AML-193 (cell line): ENCODE data around the gene CAMTA1.
"Not testable (repeated sequence)": the region's sequence is repeated elsewhere in the genome, so short reads cannot be mapped to it uniquely, and the experiment has no call there.

ENCODE experiments used
- DNase-seq, 2 experiments: peaks; one replicate each; lab custom pipeline; 2025; lab: John Stamatoyannopoulos, UW

CAMTA1 gene

DNA sequence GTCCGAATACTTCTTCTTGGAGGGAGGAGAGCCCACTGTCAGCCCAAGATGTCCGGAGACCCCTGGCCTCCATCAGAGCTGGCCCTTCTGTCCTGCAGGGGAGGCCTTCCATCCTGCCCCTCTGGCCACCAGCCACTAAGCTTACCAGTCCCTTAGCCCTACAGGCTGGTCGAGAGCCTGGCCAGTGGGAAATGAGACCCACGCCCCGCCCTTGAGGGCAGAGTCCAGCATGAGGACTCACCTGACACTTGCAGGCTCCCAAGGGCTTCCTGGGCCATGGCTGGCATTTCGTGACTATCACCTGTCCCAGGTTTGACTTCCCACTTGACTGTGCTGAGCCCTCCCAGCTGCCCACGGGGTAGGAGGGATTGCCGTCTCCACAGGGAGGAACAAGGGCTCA is 624.0 kb downstream of the CAMTA1 start:
- DNase-seq: no peak

DNA sequence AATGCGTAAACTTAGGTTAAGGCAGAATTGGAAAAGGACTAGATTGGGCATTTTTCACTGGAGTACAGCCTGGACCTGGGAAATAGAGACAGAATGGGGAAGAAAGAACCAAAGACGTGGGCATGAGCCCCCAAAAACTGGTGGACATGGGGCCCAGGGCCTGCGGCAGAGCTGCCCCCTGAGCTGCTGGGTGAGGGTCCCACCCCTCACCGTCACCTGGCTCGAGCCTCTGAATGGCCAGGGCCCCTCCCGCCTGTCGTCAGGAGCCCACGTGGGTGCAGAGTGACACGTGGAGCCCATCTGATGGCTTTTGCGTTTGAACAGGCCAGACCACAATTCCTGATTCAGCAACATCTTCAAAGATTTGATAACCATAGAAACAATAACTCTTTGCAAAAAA is 624.9 kb downstream of the CAMTA1 start:
- DNase-seq: no peak

DNA sequence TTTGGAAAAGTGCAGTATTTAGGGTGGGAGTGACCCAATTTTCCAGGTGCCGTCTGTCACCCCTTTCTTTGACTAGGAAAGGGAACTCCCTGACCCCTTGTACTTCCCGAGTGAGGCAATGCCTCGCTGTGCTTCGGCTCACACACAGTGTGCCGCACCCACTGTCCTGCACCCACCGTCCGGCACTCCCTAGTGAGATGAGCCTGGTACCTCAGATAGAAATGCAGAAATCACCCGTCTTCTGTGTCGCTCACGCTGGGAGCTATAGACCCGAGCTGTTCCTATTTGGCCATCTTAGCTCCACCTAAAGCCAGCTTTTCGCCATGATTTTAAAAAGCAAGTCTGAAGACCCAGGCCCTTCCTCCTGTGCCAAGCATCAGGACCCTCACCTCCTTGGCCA is 632.4 kb downstream of the CAMTA1 start:
- DNase-seq: not testable (repeated sequence)

DNA sequence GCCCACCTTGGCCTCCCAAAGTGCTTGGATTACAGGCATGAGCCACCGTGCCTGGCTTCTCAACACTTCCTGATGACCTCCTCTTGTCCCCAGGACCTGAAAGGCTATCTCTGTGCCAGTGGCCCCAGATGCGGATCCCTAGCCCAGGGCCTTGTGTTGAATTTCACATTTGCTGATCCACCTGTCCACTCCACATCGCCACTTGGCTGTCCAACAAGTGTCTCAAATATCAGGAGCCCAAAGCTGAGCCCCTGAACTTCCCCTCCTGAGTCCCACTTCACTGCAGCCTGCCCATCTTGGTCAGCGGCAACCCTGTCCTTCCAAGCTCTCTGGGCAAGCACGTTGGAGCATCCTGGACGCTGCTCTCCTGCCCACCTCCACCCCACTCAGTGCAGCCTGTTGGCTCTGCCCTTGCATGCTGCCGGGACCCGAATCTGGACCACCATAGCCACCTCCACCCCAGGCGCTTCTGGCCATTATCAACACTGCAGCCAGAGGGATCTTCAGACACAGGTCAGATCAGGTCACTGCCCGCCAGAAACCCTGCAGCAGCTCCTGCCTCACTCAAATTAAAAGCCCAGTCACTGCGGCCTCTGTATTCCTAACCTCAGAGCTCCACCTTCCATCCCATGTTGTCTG is 633.3 kb downstream of the CAMTA1 start:
- no peak for DNase-seq

DNA sequence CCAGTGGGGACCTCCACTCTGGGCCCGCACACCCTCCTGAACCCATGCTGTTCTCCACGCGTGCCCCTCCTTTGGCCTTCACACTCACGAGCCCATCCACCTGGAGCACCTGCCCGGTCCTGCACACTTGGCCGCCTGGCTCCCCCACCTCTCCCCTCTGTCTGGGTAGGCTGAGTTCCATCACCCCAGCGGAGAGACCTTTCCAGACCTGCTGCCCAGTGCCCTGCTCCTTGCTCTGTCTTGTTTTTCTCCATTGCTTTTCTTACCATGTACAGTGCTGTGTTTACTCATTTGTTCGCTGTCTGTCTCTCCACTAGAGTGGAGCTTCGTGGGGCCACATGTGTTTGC is 634.8 kb downstream of the CAMTA1 start:
- no peak for DNase-seq

DNA sequence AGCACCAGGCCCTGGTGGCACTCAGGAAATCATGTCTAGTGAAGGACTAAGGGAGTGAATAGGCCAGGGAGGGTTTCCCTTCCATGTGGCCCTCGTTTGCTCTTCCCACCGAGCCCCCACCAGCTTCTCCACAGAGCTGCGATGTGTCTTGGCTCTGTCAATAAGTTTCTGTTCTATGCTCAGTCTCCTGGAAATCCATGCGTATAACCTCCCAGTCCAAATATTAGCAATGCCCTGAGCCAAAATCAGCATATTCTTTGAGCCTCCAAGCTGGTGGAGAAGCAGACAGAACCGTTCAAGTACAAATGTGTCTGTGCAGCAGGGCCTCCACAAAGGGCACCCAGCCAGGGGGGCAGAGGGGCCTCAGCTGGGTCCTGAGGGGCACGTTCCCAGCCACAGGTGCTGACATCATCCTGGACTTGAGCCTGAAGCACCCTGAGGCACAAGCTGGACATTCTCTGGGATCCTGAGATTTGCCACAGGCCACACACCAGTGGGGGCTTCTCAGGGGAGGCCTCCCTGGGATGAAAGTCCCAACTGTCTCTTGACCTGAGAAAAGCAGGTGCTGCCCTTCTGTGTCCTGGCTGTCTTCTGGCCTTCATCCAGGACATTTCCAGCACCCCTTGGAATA is 635.3 kb downstream of the CAMTA1 start:
- no peak for DNase-seq

DNA sequence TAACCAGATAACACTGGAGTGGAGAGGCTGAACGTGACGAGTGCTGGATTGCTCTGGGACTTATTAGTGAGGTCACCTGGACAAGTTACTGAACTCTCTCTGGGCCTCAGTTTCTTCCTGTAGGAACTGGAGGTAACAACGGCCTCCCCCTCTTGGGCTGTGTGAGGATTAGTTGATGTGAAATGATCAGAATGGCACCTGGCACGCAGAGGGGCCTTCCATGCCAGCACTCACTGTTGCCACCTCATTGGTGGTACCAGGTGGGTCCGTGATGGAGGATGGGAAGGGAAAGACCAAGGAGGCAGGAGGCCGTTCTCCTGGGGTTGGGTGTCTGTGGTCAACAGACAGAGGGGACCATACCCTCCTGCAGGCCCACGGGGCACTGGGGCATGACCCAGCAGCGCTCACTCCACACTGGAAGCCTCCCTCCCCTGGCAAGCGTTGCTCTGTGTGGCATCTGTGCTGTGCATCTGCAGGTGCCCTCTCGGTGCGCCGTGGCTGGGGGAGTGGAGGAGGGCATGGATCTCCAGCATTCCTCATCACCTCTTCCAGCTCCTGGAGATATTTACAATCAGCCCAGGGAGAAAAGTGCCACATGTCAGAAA is 636.3 kb downstream of the CAMTA1 start:
- DNase-seq: no peak

DNA sequence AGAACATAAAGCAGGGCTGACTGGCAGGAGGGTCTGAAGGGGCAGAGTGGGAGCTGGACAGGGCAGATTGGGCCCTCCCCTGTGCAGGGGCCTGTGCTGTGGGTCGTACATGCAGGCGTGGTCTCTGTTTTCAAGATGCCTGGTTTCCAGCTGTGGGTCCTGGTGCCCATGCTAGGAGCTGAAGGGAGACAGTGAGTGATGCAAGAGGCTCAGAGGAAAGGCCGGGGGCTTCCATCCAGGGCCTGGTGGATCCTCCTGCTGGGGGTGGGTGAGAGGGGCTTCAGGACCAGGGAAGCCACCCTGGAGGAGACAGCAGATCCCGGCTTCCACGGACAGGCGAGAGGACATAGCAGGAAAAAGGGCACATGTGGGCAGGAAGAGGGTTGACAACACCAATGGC is 636.8 kb downstream of the CAMTA1 start:
- no peak for DNase-seq

DNA sequence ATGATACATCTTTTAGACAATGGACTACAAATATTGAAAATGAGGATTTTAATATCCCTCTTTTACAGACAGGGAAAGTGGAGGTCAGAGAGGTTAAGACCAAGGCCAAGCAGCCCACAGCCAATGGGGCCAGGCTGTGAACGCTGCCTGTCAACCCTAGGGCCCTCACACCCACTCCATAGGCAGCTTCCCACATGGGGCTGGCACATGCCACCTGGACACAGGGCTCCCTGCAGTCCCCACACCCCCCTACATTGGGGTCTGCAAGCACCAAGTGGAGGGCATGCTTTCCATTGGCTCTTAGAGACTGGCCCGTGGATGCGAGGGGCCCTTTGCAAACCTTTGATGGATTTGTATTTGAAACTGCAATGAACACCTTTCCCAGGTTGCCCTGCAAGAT is 637.3 kb downstream of the CAMTA1 start:
- no peak for DNase-seq

DNA sequence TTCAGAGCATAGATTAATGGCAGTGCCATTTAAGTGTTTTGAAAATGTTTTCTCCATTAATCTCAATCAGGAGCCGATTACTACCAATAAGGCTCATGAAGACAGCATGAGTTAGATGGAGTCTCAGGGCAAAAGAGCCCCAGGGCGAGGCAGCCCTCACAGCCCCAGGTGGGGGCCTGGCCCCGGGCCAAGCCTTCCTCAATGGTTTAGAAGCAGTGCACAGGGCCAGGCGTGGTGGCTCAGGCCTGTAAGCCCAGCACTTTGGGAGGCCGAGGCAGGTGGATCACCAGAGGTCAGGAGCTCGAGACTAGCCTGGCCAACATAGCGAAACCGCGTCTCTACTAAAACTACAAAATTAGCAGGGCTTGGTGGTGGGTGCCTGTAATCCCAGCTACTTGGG is 637.7 kb downstream of the CAMTA1 start:
- DNase-seq: no peak

DNA sequence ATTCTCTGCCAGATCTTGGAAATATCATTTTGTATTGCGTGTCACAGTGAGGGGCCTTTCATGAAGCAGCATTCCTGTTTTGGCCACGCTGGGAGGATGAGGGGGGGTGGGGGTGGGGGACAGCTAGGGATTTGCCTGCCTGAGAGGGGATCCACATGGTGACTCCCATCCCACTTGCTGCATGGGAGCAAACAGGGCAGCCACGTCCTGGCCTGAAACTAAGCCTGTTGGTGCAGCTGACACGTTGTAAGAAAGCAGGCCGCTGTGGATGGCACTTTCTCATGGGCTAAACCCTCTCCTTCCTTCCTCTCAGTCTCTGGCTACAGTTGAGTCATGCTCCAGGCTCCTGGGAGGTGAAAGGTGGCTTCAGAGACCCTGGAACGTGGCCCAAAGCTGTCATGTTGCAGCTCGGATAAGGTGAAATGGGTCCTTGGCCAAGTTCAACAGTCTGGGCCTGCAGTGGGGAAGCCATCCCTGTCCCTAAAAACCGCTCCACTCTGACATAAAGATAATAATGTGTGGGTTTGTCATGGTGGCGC is 639.2 kb downstream of the CAMTA1 start:
- DNase-seq: no peak

DNA sequence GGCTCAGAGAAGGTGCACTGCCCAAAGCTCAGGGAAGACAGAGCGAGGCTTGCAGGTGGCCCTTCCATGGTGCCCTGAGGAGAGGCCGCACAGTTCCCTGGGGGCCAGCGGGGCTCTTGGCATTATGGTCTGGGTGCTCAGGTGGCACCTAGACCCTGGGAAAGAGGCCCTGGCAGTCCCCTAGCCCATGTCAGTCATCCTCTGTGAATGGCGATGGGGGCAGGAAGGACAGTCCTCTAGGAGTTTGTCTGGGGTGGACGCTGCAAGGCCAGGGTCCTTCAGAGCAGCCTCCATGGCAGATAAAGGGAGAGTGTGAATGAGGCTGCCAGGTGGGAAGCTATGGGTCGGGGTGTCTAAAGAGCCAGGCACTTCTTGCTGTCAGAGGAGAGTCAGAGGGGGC is 640.0 kb downstream of the CAMTA1 start:
- DNase-seq: no peak

DNA sequence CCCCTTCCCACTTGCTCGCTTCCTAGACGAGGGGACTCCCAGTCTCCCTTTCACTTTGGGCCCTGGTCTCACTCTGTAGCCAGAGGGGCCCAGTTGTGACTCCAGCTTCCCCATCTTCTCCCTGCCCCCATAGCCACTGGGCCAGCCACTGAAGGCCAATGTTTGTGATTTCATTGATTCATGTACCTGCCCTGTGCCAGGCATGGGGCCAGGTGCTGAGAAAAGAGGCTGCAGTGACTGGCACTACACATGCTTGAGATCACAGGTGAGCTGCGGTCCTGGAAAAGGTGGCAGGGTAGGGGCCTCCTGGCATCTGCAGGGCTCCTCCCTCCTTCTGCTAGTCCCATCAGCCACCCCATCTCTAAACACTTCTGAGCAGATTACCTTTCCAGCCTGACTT is 640.5 kb downstream of the CAMTA1 start:
- DNase-seq: no peak

DNA sequence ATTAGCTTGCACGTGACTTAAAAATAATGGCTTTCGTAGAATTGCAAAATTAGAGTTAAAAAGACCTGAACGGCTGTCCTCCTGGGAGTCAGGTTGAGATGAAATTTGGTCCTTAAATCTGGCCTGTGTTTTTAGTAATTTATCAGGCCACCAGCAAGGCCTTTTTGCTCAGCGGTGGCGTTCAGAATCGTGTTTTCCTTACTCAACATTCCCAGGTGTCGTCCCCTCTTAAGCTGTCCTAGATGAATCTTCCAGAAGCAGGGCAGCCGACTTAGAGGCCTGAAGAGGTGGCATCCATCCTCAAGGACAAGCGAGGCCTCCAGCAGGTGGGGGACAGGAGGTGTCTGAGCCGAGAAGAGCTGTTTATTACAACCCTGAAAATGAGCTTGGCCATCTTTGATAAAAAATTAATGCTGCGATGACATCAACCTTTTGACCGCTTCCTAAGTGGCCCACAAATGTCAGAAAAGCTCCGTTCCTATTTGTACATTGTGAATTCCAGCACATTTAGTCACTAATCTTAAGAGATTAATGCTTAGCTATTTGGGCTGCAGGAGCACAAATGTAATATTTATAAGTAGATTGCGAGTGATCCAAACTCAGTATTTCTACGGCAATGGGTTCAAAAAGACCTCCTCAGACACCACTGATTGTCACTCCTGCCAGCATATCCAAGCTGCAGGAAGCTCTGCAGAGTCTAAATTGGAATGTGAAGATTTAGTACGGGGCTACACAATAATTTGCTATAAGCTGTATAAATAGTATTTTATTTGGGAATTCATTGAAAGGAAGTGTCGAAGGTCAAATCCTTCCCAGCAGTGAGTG is 641.7 kb downstream of the CAMTA1 start:
- no peak for DNase-seq

DNA sequence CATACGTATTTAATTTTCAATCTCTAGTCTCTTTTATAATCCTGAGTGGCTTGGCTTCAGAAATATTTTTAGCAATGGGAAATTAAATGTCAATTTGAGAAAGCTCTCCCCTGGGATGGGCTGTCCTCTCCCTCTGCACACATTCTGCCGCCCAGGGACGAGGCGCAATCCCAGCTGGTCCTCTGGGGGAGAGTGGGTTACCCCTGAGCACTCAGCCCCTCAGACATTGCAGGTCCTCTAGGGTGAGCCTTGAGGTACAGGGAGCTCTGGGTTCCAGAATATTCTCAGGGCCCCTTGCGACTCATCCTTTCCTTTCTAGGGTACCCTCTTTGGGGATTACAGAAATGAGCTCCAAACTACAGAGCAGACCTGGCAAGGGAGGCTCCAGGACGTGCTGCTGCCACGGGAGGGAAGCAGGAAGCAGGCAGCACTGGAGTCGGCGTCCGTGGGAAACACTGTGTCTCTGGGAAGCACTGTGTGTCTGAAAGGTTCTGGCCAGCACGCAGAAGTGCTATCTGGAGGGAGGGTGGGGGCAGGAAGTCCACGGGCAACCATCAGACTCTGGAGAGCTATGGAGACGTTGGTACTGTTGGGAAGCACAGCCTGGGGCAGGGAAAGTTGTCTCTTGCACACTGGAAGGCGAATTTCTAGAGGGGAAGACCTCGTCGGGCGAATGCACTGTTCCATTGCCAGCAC is 642.5 kb downstream of the CAMTA1 start:
- DNase-seq: no peak

DNA sequence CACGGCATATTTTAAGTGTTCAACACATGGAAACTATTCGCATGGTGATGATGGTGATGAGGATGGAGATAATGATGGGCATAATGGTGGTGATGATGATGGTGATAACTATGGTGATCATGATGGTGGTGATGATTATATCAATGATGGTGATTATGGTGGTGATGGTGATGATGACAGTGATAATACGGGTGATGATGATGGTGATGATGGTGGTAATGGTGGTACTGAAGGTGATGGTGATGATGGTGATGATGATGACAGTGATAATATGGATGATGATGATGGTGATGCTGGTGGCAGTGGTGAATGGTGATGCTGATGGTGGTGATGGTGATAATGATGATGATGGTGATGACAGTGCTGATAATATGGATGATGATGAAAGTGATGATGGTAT is 644.0 kb downstream of the CAMTA1 start:
- DNase-seq: no peak

DNA sequence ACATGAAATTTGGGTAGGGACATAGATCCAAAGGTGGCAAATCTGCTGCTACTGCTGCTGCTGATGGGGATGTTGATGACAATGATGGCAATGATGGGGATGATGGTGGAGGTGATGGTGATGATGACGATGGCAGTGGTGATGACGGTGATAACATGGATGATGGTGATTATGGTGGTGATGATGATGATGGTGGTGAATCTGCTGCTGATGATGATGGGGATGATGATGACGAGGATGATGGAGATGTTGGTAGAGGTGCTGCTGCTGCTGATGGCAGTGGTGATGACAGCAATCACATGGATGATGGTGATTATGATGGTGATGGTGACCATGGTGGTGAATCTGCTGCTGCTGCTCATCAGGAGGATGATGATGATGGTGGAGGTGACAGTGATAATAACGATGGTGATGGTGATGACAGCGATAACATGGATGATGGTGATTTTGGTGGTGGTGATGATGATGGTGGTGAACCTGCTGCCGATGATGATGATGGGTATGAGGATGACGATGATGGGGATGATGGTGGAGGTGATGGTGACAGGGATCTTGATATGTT is 644.9 kb downstream of the CAMTA1 start:
- no peak for DNase-seq

DNA sequence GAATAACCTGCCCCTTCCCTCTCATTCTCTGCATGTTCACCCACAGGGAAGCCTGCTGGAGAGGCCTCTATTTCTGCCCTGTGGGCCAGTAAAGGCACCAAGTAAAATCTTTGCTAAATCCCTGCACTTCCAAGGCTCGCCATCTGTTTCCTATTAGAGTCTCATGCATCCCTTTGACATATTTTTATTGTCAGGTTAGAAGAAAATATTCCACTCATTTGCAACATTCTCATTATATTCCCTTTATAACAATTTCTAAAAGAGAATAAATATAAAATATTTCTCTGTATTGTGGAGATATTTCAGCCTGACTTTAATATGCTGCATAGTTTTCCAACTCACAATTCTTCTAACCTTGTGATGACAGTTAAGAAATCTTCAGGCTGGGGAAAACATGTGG is 645.4 kb downstream of the CAMTA1 start:
- DNase-seq: no peak

DNA sequence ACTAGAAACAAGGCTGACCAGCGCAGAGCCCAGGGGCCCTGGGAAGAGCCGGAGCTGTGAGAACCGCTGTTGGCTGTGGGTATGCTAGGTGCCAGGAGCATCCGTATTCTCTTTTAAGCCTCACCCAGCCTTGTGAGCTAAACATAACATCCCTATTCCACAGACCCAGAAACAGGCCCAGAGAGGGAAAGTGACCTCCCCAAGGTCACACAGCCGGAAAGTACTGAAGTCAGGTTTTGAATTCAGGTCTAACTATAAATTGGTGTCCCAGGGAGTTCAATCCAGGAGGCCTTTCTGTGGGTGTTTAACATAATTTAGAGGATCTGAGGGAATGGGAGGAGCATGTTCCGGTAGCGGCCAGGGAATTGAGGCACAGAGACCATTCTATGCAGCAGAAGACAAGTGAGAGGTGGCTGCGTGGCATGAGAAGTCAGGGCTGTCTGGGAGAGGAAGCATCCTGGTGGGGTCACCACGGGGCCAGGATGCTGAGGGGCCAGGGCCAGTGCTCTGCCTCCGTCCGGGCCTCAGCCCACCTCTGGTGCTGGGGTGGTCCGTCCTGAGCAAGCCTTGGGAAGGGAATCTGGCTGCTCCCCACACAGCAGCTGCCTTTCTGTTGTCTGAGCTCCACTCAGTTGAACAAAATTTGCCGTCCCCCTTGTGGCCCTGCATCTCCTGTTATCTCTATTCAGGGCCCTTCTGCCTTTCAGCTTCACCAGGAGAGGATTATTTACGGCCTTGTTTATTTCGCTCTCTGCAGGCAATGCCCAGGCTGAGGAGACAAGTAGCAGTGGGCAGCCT is 647.0 kb downstream of the CAMTA1 start:
- DNase-seq: no peak

DNA sequence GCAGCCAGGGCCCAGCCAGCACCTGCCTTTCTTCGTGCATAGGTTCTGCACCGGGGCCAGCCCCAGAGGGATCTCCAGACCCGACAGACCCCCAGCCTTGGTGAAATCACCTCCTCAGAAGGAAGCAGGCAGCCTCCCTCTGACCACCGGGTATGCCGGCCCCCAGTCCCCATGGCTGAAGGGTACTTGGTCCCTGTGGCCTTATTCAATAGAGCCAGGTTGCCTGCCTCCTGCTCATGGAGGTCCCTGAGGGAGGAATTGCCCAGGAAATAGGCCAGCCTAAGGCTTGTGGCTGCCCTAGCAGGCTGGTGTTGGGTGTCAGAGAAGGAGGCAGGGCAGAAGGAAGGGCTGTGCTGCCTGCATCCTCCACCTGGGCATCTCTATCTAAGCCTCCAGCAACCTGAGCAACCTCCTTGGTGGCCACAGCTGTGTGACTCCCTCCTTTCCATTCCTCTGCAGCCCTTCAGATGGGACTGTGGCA is 647.7 kb downstream of the CAMTA1 start:
- no peak for DNase-seq

DNA sequence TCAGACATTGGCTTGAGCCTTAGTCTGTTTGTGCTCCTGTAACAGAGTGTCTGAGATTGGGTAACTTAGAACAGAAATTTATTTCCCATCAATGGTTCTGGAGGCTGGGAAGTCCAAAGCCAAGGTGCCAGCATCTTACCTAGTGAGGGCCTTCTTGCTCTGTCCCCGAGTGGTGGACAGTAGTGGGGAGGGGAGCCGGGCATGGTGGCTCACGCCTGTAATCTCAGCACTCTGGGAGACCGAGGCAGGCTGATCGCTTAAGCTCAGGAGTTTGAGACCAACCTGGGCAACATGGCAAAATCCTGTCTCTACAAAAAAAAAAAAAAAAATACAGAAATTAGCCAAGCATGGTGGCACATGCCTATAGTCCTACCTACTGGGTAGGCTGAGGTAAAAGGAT is 649.3 kb downstream of the CAMTA1 start:
- DNase-seq: no peak
